Caco-2 (cell line): Measurements from ENCODE around the gene IL21R. TPM values are rescaled to one million over a fixed set of nuclear protein-coding genes. Genes with fewer than 3 reads are reported as not detected.
"Not testable (repeated sequence)": the region's sequence is repeated elsewhere in the genome, so short reads cannot be mapped to it uniquely, and the experiment has no call there.

Experiments
- BruUV-seq: library from RNA; stranded (reverse); fragments of 400-500 nt; replicated peaks from 2 replicates; lab custom pipeline; 2021; lab: Mats Ljungman, UMichigan
- CTCF ChIA-PET: fragments of 300-600 bp; sonication (Branson Sonifier 250); formaldehyde crosslinking; loops from one replicate; lab custom pipeline; 2022; ENCODE audit warnings: antibody characterized with exemption; lab: Charles Lee
- POLR2A ChIA-PET: fragments of 300-600 bp; sonication (Branson Sonifier 250); formaldehyde crosslinking; loops from one replicate; lab custom pipeline; 2022; ENCODE audit warnings: antibody characterized with exemption; lab: Charles Lee
- DNase-seq, 2 experiments: peaks; one replicate each; pipeline versions ENCODE4 v3.0.0 to v3.0.0-alpha.2; 2020 to 2022
- H3K27me3 ChIP-seq: replicated peaks from 2 replicates; pipeline ENCODE4 v1.6.0; 2011; ENCODE audit warnings: low read length; ENCODE audit not compliant: control insufficient read depth, insufficient read depth
- H3K36me3 ChIP-seq: 2 replicates; pipeline ENCODE4 v1.5.1; 2011; ENCODE audit warnings: low read length; ENCODE audit not compliant: control insufficient read depth, insufficient read depth
- H3K4me1 ChIP-seq: fragments of 250-450 bp; sonication (Bioruptor Pico); 2 replicates; pipeline ENCODE4 v1.5.1; 2020; ENCODE audit warnings: mild to moderate bottlenecking
- H3K4me3 ChIP-seq: 2 replicates; pipeline ENCODE4 v1.5.1; 2011; ENCODE audit warnings: low read depth, mild to moderate bottlenecking, control low read depth, low read length
- H3K9me3 ChIP-seq: fragments of 250-450 bp; sonication (Bioruptor Pico); 2 replicates; pipeline ENCODE4 v1.5.1; 2020; ENCODE audit warnings: mild to moderate bottlenecking, moderate library complexity
- H3K27ac Mint-ChIP-seq: one replicate; pipeline ENCODE4 v1.8.0; 2022; ENCODE audit warnings: mixed read lengths; ENCODE audit not compliant: unreplicated experiment
- H3K27me3 Mint-ChIP-seq: one replicate; pipeline ENCODE4 v1.8.0; 2022; ENCODE audit warnings: mixed read lengths; ENCODE audit not compliant: insufficient read depth, unreplicated experiment
- H3K36me3 Mint-ChIP-seq: one replicate; pipeline ENCODE4 v1.8.0; 2022; ENCODE audit warnings: mild to moderate bottlenecking, mixed read lengths; ENCODE audit not compliant: insufficient read depth, unreplicated experiment
- H3K4me1 Mint-ChIP-seq: one replicate; pipeline ENCODE4 v1.8.0; 2022; ENCODE audit warnings: low read depth, mixed read lengths; ENCODE audit not compliant: unreplicated experiment
- H3K4me3 Mint-ChIP-seq: one replicate; pipeline ENCODE4 v1.8.0; 2022; ENCODE audit warnings: mild to moderate bottlenecking, moderate library complexity, mixed read lengths; ENCODE audit not compliant: unreplicated experiment
- H3K9me3 Mint-ChIP-seq: one replicate; pipeline ENCODE4 v1.8.0; 2022; ENCODE audit warnings: mixed read lengths; ENCODE audit not compliant: unreplicated experiment
- intact Hi-C: fragments of 100-400 bp; cut with micrococcal nuclease; formaldehyde crosslinking; loops from one replicate; pipeline ENCODE4 v1.10.0; 2022; ENCODE audit not compliant: unreplicated experiment
- total RNA-seq: library from RNA; stranded (reverse); gene quantifications from 2 replicates; pipeline ENCODE4 v1.2.3, GENCODE V29; 2022
- TF ChIP-seq, protein P1 (sequence below), 2 experiments: fragments of 200-600 bp in 1 of 2; IDR thresholded peaks; 1 replicate in 1 of 2; 2 replicates in 1 of 2; pipeline versions ENCODE4 v1.5.1 to v1.8.0; 2011 to 2022; ENCODE audit warnings: antibody characterized with exemption in 1 of 2, control low read depth in 1 of 2, inconsistent platforms in 1 of 2, low read depth in 1 of 2, low read length in 1 of 2, mild to moderate bottlenecking in 1 of 2, moderate library complexity in 1 of 2; ENCODE audit not compliant: insufficient read depth in 1 of 2, severe bottlenecking in 1 of 2, unreplicated experiment in 1 of 2

The IL21R gene
- total RNA-seq, 1 experiment from 2014 or later = 0.07 TPM

DNA sequence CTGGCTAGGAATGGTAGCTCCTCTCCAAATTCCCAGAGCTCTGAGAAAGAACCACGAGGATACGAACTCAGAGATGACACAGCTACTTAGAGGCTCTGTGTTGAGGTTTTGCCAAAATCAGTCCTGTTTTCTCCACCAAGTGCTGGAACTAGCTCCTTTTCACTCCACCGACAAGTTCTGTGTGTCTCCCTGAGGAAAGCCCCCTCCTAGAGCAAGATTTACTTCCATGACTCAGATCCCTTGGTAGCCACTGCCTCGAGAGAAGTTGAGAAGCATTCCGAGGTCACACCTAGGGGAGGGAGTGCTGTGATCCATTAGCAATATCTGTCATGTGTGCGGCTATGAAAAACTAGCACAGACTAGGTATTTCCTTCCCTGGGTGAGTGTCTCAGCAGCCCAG lies 30.6 kb downstream of the IL21R start:
- no peak overlapping the region for H3K4me3 Mint-ChIP-seq
- BruUV-seq = no TSS peak
- intact Hi-C loops = no loop called here
- peaks cover 5% of the 10 kb centered on the region for H3K27me3 Mint-ChIP-seq
- no peak for DNase-seq
- TF ChIP-seq, protein P1, sequence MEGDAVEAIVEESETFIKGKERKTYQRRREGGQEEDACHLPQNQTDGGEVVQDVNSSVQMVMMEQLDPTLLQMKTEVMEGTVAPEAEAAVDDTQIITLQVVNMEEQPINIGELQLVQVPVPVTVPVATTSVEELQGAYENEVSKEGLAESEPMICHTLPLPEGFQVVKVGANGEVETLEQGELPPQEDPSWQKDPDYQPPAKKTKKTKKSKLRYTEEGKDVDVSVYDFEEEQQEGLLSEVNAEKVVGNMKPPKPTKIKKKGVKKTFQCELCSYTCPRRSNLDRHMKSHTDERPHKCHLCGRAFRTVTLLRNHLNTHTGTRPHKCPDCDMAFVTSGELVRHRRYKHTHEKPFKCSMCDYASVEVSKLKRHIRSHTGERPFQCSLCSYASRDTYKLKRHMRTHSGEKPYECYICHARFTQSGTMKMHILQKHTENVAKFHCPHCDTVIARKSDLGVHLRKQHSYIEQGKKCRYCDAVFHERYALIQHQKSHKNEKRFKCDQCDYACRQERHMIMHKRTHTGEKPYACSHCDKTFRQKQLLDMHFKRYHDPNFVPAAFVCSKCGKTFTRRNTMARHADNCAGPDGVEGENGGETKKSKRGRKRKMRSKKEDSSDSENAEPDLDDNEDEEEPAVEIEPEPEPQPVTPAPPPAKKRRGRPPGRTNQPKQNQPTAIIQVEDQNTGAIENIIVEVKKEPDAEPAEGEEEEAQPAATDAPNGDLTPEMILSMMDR (IDR thresholded peaks at IDR 0.05; ENCODE audit: insufficient read depth in 1 of 2, low read depth in 1 of 2, low read length in 1 of 2, severe bottlenecking in 1 of 2, unreplicated experiment in 1 of 2) = no peak
- H3K27ac Mint-ChIP-seq = no peak overlapping the region
- no peaks in the 10 kb centered on the region for H3K9me3 Mint-ChIP-seq
- H3K4me1 ChIP-seq = no peaks in the 10 kb centered on the region
- ChIA-PET CTCF (no interaction called here), POLR2A (no interaction called here)
- H3K4me3 ChIP-seq = no peak overlapping the region
- H3K9me3 ChIP-seq = no peaks in the 10 kb centered on the region
- H3K4me1 Mint-ChIP-seq = no peaks in the 10 kb centered on the region
- H3K36me3 ChIP-seq = no peaks in the 10 kb centered on the region
- H3K27me3 ChIP-seq = no peaks in the 10 kb centered on the region
- no peaks in the 10 kb centered on the region for H3K36me3 Mint-ChIP-seq

DNA sequence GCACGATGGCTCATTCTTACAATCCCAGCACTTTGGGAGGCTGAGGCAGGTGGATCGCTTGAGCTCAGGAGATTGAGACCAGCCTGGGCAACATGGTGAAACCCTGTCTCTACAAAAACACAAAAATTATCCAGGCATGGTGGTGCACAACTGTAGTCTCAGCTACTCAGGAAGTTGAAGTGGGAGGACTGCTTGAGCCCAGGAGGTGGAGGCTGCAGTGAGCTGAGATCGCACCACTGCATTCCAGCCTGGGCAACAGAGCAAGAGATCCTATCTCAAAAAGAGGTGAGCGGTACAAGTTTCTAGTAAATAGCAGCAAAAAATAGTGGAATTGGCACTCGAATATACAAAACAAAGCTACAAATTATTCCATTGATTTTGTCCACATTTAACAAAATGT lies 31.2 kb downstream of the IL21R start:
- H3K27me3 Mint-ChIP-seq, H3K4me3 Mint-ChIP-seq, BruUV-seq: not testable (repeated sequence)

DNA sequence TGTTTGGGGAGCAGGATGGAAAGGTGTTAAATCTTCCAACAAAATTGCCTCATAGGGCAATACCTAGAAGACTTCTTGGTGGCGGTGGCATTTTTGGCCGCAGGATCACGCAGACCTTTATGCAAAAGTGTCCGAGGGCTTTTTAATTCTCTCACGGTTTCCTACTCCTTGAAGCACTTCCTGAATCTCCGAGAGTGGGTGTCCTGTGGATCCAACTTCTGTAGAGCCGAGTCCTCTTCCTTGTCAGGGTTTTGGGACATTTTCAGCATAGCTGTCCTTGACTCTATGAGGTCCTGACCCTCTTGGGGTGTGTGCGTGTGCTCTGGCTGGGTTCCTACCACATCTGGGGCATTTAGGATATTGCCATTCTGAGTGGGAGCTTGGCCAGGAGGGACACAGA lies 31.7 kb downstream of the IL21R start:
- H3K27me3 Mint-ChIP-seq = peaks cover 5% of the 10 kb centered on the region

More for the DNA sequence above, 31.2 kb downstream of the IL21R start:
- intact Hi-C loops, H3K4me1 Mint-ChIP-seq, H3K27me3 ChIP-seq, H3K27ac Mint-ChIP-seq, H3K36me3 ChIP-seq, H3K9me3 Mint-ChIP-seq, H3K36me3 Mint-ChIP-seq, H3K4me3 ChIP-seq, H3K4me1 ChIP-seq, DNase-seq, H3K9me3 ChIP-seq, CTCF ChIA-PET, POLR2A ChIA-PET: not testable (repeated sequence)

More for the DNA sequence above, 31.7 kb downstream of the IL21R start:
- ChIA-PET CTCF (no interaction called here), POLR2A (no interaction called here)
- Histone ChIP-seq H3K27me3 (no peaks in the 10 kb centered on the region), H3K4me1 (no peaks in the 10 kb centered on the region), H3K4me3 (no peak overlapping the region), H3K9me3 (no peaks in the 10 kb centered on the region), H3K36me3 (no peaks in the 10 kb centered on the region)
- H3K4me3 Mint-ChIP-seq = no peak overlapping the region
- no peaks in the 10 kb centered on the region for H3K4me1 Mint-ChIP-seq
- DNase-seq = no peak
- intact Hi-C loops = no loop called here
- TF ChIP-seq, protein P1 (IDR thresholded peaks at IDR 0.05; ENCODE audit: insufficient read depth in 1 of 2, low read depth in 1 of 2, low read length in 1 of 2, severe bottlenecking in 1 of 2, unreplicated experiment in 1 of 2) = no peak
- no TSS peak for BruUV-seq
- H3K36me3 Mint-ChIP-seq = no peaks in the 10 kb centered on the region
- H3K27ac Mint-ChIP-seq = no peak overlapping the region
- H3K9me3 Mint-ChIP-seq = no peaks in the 10 kb centered on the region
